ENCODE measurements around the gene HSD17B12. TPM values are rescaled to one million over a fixed set of nuclear protein-coding genes. Genes with fewer than 3 reads are reported as not detected.

Gene HSD17B12
- total RNA-seq: 100 to 1,000 TPM in 1 of 6 donors, 10 to 100 TPM in 5; 26.6 to 107 (median 74.4) TPM

- Histone ChIP-seq H3K27me3 (no peaks in the 10 kb centered on the region), H3K27ac (peak within 1 kb of the TSS; percentile 93 to 99 (median 98)), H3K4me1 (peaks cover 12 to 31% (median 22%) of the 10 kb centered on the region in 4 donors), H3K36me3 (peaks cover 0 to 13% (median 2%) of the 10 kb centered on the region in 4 donors), H3K4me3 (peak within 1 kb of the TSS; percentile 60 to 99 (median 82)), H3K9me3 (no peaks in the 10 kb centered on the region)
- DNase-seq (peak; percentile 96 to 100), ATAC-seq (ENCODE audit: low FRiP score in 2 of 2) (peak; percentile 99 to 100)
- peak in 1 of 4 donors; percentile 58 for TF ChIP-seq EP300 (IDR thresholded peaks at IDR 0.05)
- TF ChIP-seq POLR2AphosphoS5 (IDR thresholded peaks at IDR 0.05): peak; percentile 90 to 96
- TF ChIP-seq POLR2A (IDR thresholded peaks at IDR 0.05): peak; percentile 16 to 95 (median 92)
- TF ChIP-seq CTCF (IDR thresholded peaks at IDR 0.05): peak in 2 of 6 experiments; percentile 7 to 21
- 0 to 1% methylated on average over 13 to 62 of the region's 62 CpGs for WGBS, 2 donors
Observed at GRCh38 chr11:43680521-43681400, at the start of gene HSD17B12. HSD17B12 (plus strand) TSS chr11:43680738; CDS start chr11:43680828, 90 bp downstream.

- DNase-seq (no peak), ATAC-seq (ENCODE audit: low FRiP score in 2 of 2) (no peak)
- Histone ChIP-seq H3K27ac (no peak overlapping the region), H3K4me1 (no peaks in the 10 kb centered on the region), H3K9me3 (no peaks in the 10 kb centered on the region), H3K4me3 (no peak overlapping the region), H3K36me3 (no peaks in the 10 kb centered on the region), H3K27me3 (no peaks in the 10 kb centered on the region)
- 36 to 40% methylated on average over 14 of the region's 14 CpGs for WGBS, 2 donors
- TF ChIP-seq EP300 (IDR thresholded peaks at IDR 0.05) (no peak), POLR2A (IDR thresholded peaks at IDR 0.05) (no peak)
Observed at GRCh38 chr11:43631732-43632131, 48.8 kb upstream of the HSD17B12 start.

- DNase-seq (no peak), ATAC-seq (ENCODE audit: low FRiP score in 2 of 2) (no peak)
- no peaks in the 10 kb centered on the region for H3K9me3 ChIP-seq
- no peak for TF ChIP-seq CTCF (IDR thresholded peaks at IDR 0.05)
- no peak for TF ChIP-seq POLR2A (IDR thresholded peaks at IDR 0.05)
- no peak for TF ChIP-seq EP300 (IDR thresholded peaks at IDR 0.05)
- TF ChIP-seq POLR2AphosphoS5 (IDR thresholded peaks at IDR 0.05): no peak
- H3K4me1 ChIP-seq: no peaks in the 10 kb centered on the region
- no peaks in the 10 kb centered on the region for H3K27me3 ChIP-seq
- H3K36me3 ChIP-seq: no peaks in the 10 kb centered on the region
- WGBS, 2 donors: 14 to 19% methylated on average over 3 of the region's 3 CpGs
- H3K4me3 ChIP-seq: no peak overlapping the region
- no peak overlapping the region for H3K27ac ChIP-seq
Observed at GRCh38 chr11:43632181-43632580, 48.4 kb upstream of the HSD17B12 start.

GRCh38 chr11:43638717-43639116, 41.8 kb upstream of the HSD17B12 start:
- H3K27ac ChIP-seq: no peak overlapping the region
- H3K4me1 ChIP-seq: peaks cover 0 to 6% (median 2%) of the 10 kb centered on the region in 4 donors
- no peaks in the 10 kb centered on the region for H3K27me3 ChIP-seq
- H3K4me3 ChIP-seq: no peak overlapping the region
- H3K36me3 ChIP-seq: no peaks in the 10 kb centered on the region
- ATAC-seq (ENCODE audit: low FRiP score in 2 of 2) (no peak), DNase-seq (no peak)
- 24 to 36% methylated on average over 3 of the region's 3 CpGs for WGBS, 2 donors
- no peak for TF ChIP-seq POLR2AphosphoS5 (IDR thresholded peaks at IDR 0.05)
- no peak for TF ChIP-seq CTCF (IDR thresholded peaks at IDR 0.05)
- no peak for TF ChIP-seq POLR2A (IDR thresholded peaks at IDR 0.05)
- no peak for TF ChIP-seq EP300 (IDR thresholded peaks at IDR 0.05)
- H3K9me3 ChIP-seq: no peaks in the 10 kb centered on the region

- DNase-seq: no peak
- Histone ChIP-seq H3K4me1 (peaks cover 0 to 7% (median 2%) of the 10 kb centered on the region in 4 donors), H3K27me3 (no peaks in the 10 kb centered on the region), H3K27ac (no peak overlapping the region), H3K36me3 (no peaks in the 10 kb centered on the region), H3K4me3 (no peak overlapping the region), H3K9me3 (no peaks in the 10 kb centered on the region)
- TF ChIP-seq CTCF (IDR thresholded peaks at IDR 0.05) (no peak), POLR2A (IDR thresholded peaks at IDR 0.05) (no peak), POLR2AphosphoS5 (IDR thresholded peaks at IDR 0.05) (no peak), EP300 (IDR thresholded peaks at IDR 0.05) (no peak)
- ATAC-seq (ENCODE audit: low FRiP score in 2 of 2): no peak
- 52 to 56% methylated on average over 3 of the region's 3 CpGs for WGBS, 2 donors
Observed at GRCh38 chr11:43639224-43639623, 41.3 kb upstream of the HSD17B12 start.
